Activated B cell treated with CpG ODN at 0.5 μM for 24 hours (primary cell): ENCODE results near the gene PPP1CC. TPM values are rescaled to one million over a fixed set of nuclear protein-coding genes. Genes with fewer than 3 reads are reported as not detected.
A peak's percentile ranks its signal among the peaks of the same experiment; 100 is the strongest.

Source experiments
- ATAC-seq: fragments of 200-7000 bp; cut with Tn5 transposase; one replicate; pipeline ENCODE4 v1.10.0; 2021; ENCODE audit warnings: low read depth, mild to moderate bottlenecking, moderate library complexity
- CTCF ChIA-PET: fragments of 350-600 bp; sonication (Branson Sonifier 250); formaldehyde crosslinking; loops from one replicate; lab custom pipeline; 2021; ENCODE audit warnings: antibody characterized with exemption; lab: Charles Lee
- POLR2A ChIA-PET: fragments of 350-600 bp; sonication (Branson Sonifier 250); formaldehyde crosslinking; loops from one replicate; lab custom pipeline; 2021; ENCODE audit warnings: antibody characterized with exemption; lab: Charles Lee
- DNase-seq: peaks from one replicate; pipeline ENCODE4 v3.0.0; 2022
- H3K27ac Mint-ChIP-seq: one replicate; pipeline ENCODE4 v1.8.0; 2020; ENCODE audit warnings: mixed read lengths
- H3K27me3 Mint-ChIP-seq: one replicate; pipeline ENCODE4 v1.8.0; 2021; ENCODE audit warnings: mixed read lengths
- H3K36me3 Mint-ChIP-seq: one replicate; pipeline ENCODE4 v1.8.0; 2021; ENCODE audit warnings: low read depth, mixed read lengths
- H3K4me1 Mint-ChIP-seq: one replicate; pipeline ENCODE4 v1.8.0; 2021; ENCODE audit warnings: mixed read lengths
- H3K4me3 Mint-ChIP-seq: one replicate; pipeline ENCODE4 v1.8.0; 2020; ENCODE audit warnings: mild to moderate bottlenecking, mixed read lengths
- H3K9me3 Mint-ChIP-seq: one replicate; pipeline ENCODE4 v1.8.0; 2020; ENCODE audit warnings: mixed read lengths
- CTCF ChIP-seq: fragments of 200-600 bp; IDR thresholded peaks from one replicate; pipeline ENCODE4 v1.8.0; 2022; ENCODE audit warnings: antibody characterized with exemption, mild to moderate bottlenecking
- intact Hi-C: fragments of 100-400 bp; cut with micrococcal nuclease; formaldehyde crosslinking; loops from one replicate; pipeline ENCODE4 v1.15.1; 2024
- total RNA-seq: library from RNA; stranded (reverse); gene quantifications from 2 replicates; pipeline ENCODE4 v1.2.3, GENCODE V29; 2022

PPP1CC gene
- total RNA-seq, 1 donor from 2014 or later: 148 TPM

GRCh38 chr12:110676171-110676570 lies 66.5 kb downstream of the PPP1CC start:
- ATAC-seq: no peak
- Mint-ChIP-seq H3K27me3 (no peaks in the 10 kb centered on the region), H3K4me1 (peaks cover 96% of the 10 kb centered on the region), H3K4me3 (peak overlapping the region; percentile 78), H3K9me3 (no peaks in the 10 kb centered on the region), H3K36me3 (peaks cover 78% of the 10 kb centered on the region), H3K27ac (peak overlapping the region; percentile 90)
- POLR2A ChIA-PET: interaction anchor here (0.6 to 4.8 kb wide), 7 partner anchors 10 to 56 kb away, joined by 3 to 45 read pairs (median 6); no protein-coding TSS in a partner anchor
- intact Hi-C loops: no loop called here
- DNase-seq: no peak
- CTCF ChIA-PET: interaction anchor here (1.3 to 1.6 kb wide), 2 partner anchors 11 to 56 kb away, joined by 3 to 5 read pairs; no protein-coding TSS in a partner anchor
- TF ChIP-seq CTCF: no peak

GRCh38 chr12:110670161-110670701 lies 72.5 kb downstream of the PPP1CC start:
- Mint-ChIP-seq H3K27ac (peak overlapping the region; percentile 94), H3K27me3 (no peaks in the 10 kb centered on the region), H3K4me3 (peak overlapping the region; percentile 78), H3K9me3 (no peaks in the 10 kb centered on the region), H3K36me3 (peaks cover 75% of the 10 kb centered on the region), H3K4me1 (peaks cover 96% of the 10 kb centered on the region)
- ATAC-seq: peak; percentile 36
- POLR2A ChIA-PET: interaction anchor here (0.7 to 4.4 kb wide), 11 partner anchors 7 to 73 kb away, joined by 3 to 30 read pairs (median 4); partner anchors contain the start of gene PPP1CC
- CTCF ChIA-PET: no interaction called here
- TF ChIP-seq CTCF: no peak
- intact Hi-C loops: loop anchor here (1.0 kb wide), 2 partner anchors 16 to 28 kb away; no protein-coding TSS in a partner anchor
- DNase-seq: no peak

Other genes with a start within 250 kb of the PPP1CC start
- 99.6 and 117 TPM in 2 replicates for gene VPS29, start 240.8 kb downstream of the PPP1CC start, total RNA-seq
- gene RAD9B, start 240.6 kb downstream of the PPP1CC start, total RNA-seq: 1.2 and 1.3 TPM in 2 replicates
- 34.5 and 40.8 TPM in 2 replicates for gene PPTC7, start 159.6 kb downstream of the PPP1CC start, total RNA-seq
- 22.4 and 29.5 TPM in 2 replicates for gene TCTN1, start 128.8 kb downstream of the PPP1CC start, total RNA-seq
- 80.7 and 83.9 TPM in 2 replicates for gene HVCN1, start 53.8 kb downstream of the PPP1CC start, total RNA-seq
- not detected in 2 replicates for gene CCDC63, start 104.1 kb upstream of the PPP1CC start, total RNA-seq
- not detected in 2 replicates for gene MYL2, start 177.7 kb upstream of the PPP1CC start, total RNA-seq